Lung (tissue), 12 donors: ENCODE data around the gene ALLC. TPM values are rescaled to one million over a fixed set of nuclear protein-coding genes. Genes with fewer than 3 reads are reported as not detected.

Source experiments
- ATAC-seq: fragments of 200-7000 bp; cut with Tn5 transposase; one replicate; pipeline ENCODE4 v1.9.1; 2020; ENCODE audit warnings: moderate number of reproducible peaks; ENCODE audit not compliant: insufficient read depth, low FRiP score
- DNase-seq, 3 donors: peaks; one replicate each; pipeline ENCODE4 v3.0.0-alpha.2; 2013 to 2017
- H3K27ac ChIP-seq, 2 donors: one replicate each; pipeline ENCODE4 v1.5.1; 2013; ENCODE audit warnings: mild to moderate bottlenecking in 2 of 2, moderate library complexity in 2 of 2, control low read depth in 1 of 2, inconsistent platforms in 1 of 2, low read depth in 1 of 2, low read length in 1 of 2
- H3K27me3 ChIP-seq, 3 donors: one replicate each; pipeline ENCODE4 v1.5.1; 2013; ENCODE audit warnings: low read length in 2 of 3; ENCODE audit not compliant: control insufficient read depth in 3 of 3, insufficient read depth in 3 of 3
- H3K36me3 ChIP-seq, 4 donors: one replicate each; pipeline ENCODE4 v1.5.1; 2013; ENCODE audit warnings: low read length in 4 of 4, mild to moderate bottlenecking in 1 of 4, moderate library complexity in 1 of 4; ENCODE audit not compliant: control insufficient read depth in 4 of 4, insufficient read depth in 4 of 4
- H3K4me1 ChIP-seq, 5 donors: one replicate each; pipeline ENCODE4 v1.5.1; 2013; ENCODE audit warnings: low read length in 5 of 5, mild to moderate bottlenecking in 2 of 5, moderate library complexity in 1 of 5; ENCODE audit not compliant: control insufficient read depth in 5 of 5, insufficient read depth in 5 of 5
- H3K4me3 ChIP-seq: one replicate; pipeline ENCODE4 v1.5.1; 2013; ENCODE audit warnings: mild to moderate bottlenecking, control low read depth, moderate library complexity
- H3K9ac ChIP-seq, 2 donors: one replicate each; pipeline ENCODE4 v1.5.1; 2013; ENCODE audit warnings: low read length in 2 of 2, control low read depth in 1 of 2; ENCODE audit not compliant: insufficient read depth in 1 of 2
- H3K9me3 ChIP-seq, 4 donors: one replicate each; pipeline ENCODE4 v1.5.1; 2013; ENCODE audit warnings: low read length in 3 of 4, mild to moderate bottlenecking in 1 of 4, moderate library complexity in 1 of 4; ENCODE audit not compliant: control insufficient read depth in 4 of 4, insufficient read depth in 3 of 4
- WGBS, 2 donors: extraction: QIAGEN DNeasy Blood & Tissue Kit; methylation state at CpG; one replicate each; pipeline ENCODE4 v1.1.7; 2013; 5-methylcytosine and 5-hydroxymethylcytosine counted together
- polyA plus RNA-seq, 2 donors: library from polyadenylated mRNA; stranded (reverse); fragments of 200-250 nt; gene quantifications; one replicate each; pipeline ENCODE4 v1.2.1, GENCODE V29; 2013
- total RNA-seq, 2 donors: library from RNA; depleted of rRNA in 1 of 2; stranded (reverse); fragments of >200 nt in 1 of 2; gene quantifications; one replicate each; pipeline ENCODE4 v1.2.1, GENCODE V29; 2014 to 2021
- TF ChIP-seq, protein P1 (sequence below): IDR thresholded peaks from 2 replicates; pipeline ENCODE4 v1.5.1; 2012; ENCODE audit warnings: mild to moderate bottlenecking; ENCODE audit errors: control extremely low read depth, extremely low read depth
- donor health status: control.
- donor health status: control.
- donor health status: Bipolar disorder and iron deficiency.
- donor health status: healthy.
- donor health status: DM: yes; HTN: yes; CAD: no.

ALLC gene
- total and polyA plus RNA-seq, 4 donors = 0.06 TPM; not detected in 3

- WGBS, 2 donors = 87 to 88% methylated on average over 10 of the region's 10 CpGs
- H3K27ac ChIP-seq = no peak overlapping the region
- TF ChIP-seq, protein P1, sequence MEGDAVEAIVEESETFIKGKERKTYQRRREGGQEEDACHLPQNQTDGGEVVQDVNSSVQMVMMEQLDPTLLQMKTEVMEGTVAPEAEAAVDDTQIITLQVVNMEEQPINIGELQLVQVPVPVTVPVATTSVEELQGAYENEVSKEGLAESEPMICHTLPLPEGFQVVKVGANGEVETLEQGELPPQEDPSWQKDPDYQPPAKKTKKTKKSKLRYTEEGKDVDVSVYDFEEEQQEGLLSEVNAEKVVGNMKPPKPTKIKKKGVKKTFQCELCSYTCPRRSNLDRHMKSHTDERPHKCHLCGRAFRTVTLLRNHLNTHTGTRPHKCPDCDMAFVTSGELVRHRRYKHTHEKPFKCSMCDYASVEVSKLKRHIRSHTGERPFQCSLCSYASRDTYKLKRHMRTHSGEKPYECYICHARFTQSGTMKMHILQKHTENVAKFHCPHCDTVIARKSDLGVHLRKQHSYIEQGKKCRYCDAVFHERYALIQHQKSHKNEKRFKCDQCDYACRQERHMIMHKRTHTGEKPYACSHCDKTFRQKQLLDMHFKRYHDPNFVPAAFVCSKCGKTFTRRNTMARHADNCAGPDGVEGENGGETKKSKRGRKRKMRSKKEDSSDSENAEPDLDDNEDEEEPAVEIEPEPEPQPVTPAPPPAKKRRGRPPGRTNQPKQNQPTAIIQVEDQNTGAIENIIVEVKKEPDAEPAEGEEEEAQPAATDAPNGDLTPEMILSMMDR = no peak
- H3K4me3 ChIP-seq = no peak overlapping the region
- no peaks in the 10 kb centered on the region for H3K27me3 ChIP-seq
- ATAC-seq = no peak
- no peak overlapping the region for H3K9ac ChIP-seq
- H3K9me3 ChIP-seq = no peaks in the 10 kb centered on the region
- H3K4me1 ChIP-seq = peaks cover 3 to 20% (median 15%) of the 10 kb centered on the region in 5 donors
- DNase-seq = no peak
- no peaks in the 10 kb centered on the region for H3K36me3 ChIP-seq
These were observed 29.7 kb upstream of the ALLC start for GRCh38 chr2:3628241-3628679.

DNA sequence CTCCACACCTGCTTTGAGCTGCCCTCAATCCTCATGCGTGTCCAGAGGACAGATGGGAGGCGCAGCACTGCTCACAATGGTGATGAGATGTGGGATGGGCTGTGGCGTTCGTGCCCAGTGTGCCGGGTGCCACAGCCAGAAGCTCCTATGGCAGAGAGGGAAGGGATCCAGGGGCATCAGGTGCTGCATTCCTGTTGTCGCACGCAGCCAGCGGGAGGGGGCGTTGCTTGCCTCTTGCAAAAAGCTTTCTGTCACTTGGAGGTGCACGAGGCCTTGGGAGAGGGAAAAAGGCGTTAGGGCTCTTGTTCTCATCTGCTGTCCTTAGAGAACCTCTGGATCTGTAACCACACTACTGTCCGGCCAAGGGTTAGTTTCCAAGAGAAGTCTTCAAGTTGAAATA is 29.2 kb upstream of the ALLC start:
- no peak overlapping the region for H3K9ac ChIP-seq
- peaks cover 3 to 20% (median 15%) of the 10 kb centered on the region in 5 donors for H3K4me1 ChIP-seq
- no peaks in the 10 kb centered on the region for H3K9me3 ChIP-seq
- TF ChIP-seq, protein P1 = no peak
- DNase-seq (peak in 2 of 3 donors; percentile 25 to 38), ATAC-seq (no peak)
- H3K27ac ChIP-seq = no peak overlapping the region
- 62 to 67% methylated on average over 12 of the region's 12 CpGs for WGBS, 2 donors
- no peak overlapping the region for H3K4me3 ChIP-seq
- no peaks in the 10 kb centered on the region for H3K27me3 ChIP-seq
- no peaks in the 10 kb centered on the region for H3K36me3 ChIP-seq

- no peak overlapping the region for H3K9ac ChIP-seq
- 84 to 87% methylated on average over 7 of the region's 7 CpGs for WGBS, 2 donors
These were observed 27.4 kb upstream of the ALLC start for GRCh38 chr2:3630631-3631030.

More at GRCh38 chr2:3630631-3631030, 27.4 kb upstream of the ALLC start:
- DNase-seq (peak in 1 of 3 donors; percentile 30), ATAC-seq (no peak)
- H3K4me1 ChIP-seq = peaks cover 3 to 20% (median 15%) of the 10 kb centered on the region in 5 donors
- H3K27ac ChIP-seq = no peak overlapping the region
- H3K36me3 ChIP-seq = no peaks in the 10 kb centered on the region
- H3K9me3 ChIP-seq = no peaks in the 10 kb centered on the region
- no peak overlapping the region for H3K4me3 ChIP-seq
- H3K27me3 ChIP-seq = no peaks in the 10 kb centered on the region
- TF ChIP-seq, protein P1 = no peak
